GM10847 (cell line): ENCODE measurements around the gene SLC5A12.

Source experiments
- POLR2A ChIP-seq: IDR thresholded peaks from 2 replicates; pipeline ENCODE4 v1.6.1; 2011; ENCODE audit not compliant: insufficient read length; ENCODE audit errors: extremely low read depth

Gene SLC5A12

GRCh38 chr11:26632691-26633159 lies 89.1 kb downstream of the SLC5A12 start:
- no peak for TF ChIP-seq POLR2A

GRCh38 chr11:26626346-26626745 lies 95.5 kb downstream of the SLC5A12 start:
- TF ChIP-seq POLR2A = no peak

DNA sequence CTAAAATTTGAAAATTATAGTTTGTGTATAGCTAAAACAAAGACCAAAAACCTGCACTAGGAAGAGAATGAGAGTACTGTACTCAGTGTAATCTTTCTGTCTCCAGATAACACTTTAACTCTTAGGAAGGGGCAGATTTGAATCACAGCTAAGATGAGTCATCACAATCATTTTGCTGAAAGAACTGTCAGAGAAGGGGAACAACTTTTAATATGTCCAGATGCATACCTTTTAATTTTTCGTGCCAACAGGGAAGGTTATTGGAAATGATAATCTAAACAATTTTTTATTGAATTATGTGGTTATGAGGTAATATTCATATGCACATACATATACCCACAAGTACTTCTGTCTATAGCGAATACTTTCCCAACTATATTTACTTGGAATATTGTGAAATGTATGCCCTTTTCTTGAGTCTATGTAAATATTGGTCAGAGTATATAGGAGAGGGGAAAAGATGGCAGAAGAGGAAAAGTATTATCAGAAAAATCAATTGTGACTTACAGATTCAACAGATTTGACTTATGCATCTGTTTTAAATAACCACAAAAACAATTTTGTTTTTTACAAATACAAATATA lies 98.7 kb downstream of the SLC5A12 start:
- TF ChIP-seq POLR2A = no peak

GRCh38 chr11:26622181-26622580 lies 99.7 kb downstream of the SLC5A12 start:
- no peak for TF ChIP-seq POLR2A

- TF ChIP-seq POLR2A = no peak
Measured at GRCh38 chr11:26621132-26621531, 100.7 kb downstream of the SLC5A12 start.

DNA sequence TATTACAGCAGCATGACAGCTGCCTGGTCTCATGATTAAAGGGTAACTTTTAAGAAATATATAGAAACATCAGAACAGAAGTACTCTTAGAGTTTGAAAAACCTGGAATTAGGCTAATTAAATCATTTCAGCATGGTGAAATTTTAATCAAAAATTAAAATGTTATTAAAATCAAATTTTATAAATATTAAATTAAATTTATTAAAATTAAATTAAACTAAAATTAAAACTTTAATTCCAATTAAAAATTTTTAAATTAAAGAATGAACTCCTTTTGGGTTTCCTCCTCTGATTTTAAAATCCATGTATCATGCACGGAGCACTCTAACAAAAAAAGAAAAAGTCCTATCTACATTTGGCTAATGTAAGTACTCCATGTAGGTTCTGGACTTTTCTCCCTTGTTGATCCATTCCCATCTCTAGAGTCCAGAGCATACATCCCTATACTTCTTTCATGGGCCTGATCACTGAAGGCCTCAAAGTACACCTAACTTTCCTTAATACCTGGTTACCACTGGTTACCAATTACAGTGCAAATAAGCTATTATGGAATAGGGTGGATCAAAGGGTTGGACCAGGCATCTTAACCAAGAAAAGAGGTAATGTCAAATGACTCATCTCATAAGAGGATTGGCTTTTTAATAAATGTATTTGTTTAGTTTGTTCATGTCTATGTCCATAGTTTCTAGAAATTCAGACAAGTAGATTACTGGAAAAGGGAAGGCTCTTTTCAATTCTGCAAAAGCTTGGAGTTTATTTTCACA lies 101.4 kb downstream of the SLC5A12 start:
- no peak for TF ChIP-seq POLR2A

DNA sequence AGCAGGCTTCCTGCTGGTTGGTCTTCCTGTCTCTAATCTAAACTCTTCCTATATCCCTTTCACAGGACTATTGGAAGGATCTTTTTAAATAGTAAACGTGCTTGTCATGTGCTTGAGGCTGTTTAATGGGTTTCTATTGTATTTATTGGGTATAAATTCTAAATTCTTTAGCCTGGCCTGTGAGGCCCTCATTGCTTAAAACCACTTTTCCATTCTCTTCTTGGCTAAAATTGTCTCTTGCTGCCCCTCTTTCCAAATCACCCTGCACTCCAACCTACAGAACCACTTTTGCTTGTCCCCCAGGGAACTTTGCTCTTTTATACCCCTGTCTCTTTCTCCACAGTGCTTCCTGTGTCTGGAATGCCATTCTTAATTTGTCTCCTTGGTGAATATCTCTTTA lies 103.4 kb downstream of the SLC5A12 start:
- no peak for TF ChIP-seq POLR2A
